Putamen (tissue), 1 donor: ENCODE results near the gene QTRT2.

ENCODE experiments used
- DNase-seq: peaks from one replicate; pipeline ENCODE4 v3.0.0-alpha.2; 2016; ENCODE audit warnings: low spot score

Gene QTRT2

GRCh38 chr3:114078126-114078525 is 21.6 kb downstream of the QTRT2 start:
- no peak for DNase-seq

- DNase-seq, result no peak
Measured at GRCh38 chr3:114079761-114080160, 23.2 kb downstream of the QTRT2 start.

- DNase-seq, result no peak
Measured at GRCh38 chr3:114080201-114080600, 23.7 kb downstream of the QTRT2 start.

GRCh38 chr3:114081037-114081436 is 24.5 kb downstream of the QTRT2 start:
- DNase-seq, result no peak

DNA sequence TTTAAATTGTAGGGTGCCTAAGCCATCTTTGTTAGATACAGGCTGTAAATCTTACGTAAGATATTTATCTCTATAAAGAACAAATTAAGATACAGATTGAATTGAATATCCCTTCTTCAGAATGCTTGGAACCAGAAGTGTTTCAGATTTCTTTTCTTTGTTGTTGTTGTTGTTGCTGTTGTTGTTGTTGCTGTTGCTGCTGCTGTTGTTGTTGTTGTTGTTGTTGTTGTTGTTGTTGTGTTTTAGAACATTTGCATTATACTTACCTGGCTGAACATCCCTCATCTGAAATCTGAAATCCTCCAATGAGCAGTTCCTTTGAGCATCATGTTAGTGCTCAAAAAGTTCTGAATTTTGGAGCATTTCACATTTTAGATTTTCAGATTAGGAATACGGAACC is 26.6 kb downstream of the QTRT2 start:
- DNase-seq, result no peak

DNA sequence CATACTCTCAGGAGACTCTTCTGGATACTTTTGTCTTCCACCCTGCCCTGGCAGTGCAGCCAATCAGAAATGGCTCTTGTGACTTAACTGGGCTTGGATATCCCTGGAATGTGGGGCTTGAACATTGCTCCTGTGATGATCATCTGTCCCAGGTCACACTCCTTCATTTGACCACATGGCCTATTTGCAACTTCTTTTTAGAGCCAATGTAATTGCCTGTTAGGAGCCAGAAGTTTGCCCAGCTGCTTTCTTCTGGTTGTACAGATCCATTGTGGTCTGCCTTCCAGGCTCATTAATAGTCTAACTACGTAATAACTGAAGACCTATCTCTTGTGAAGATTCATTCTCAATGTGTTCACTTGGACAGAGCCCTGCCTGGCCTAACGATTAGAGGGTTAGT is 29.8 kb downstream of the QTRT2 start:
- no peak for DNase-seq

DNA sequence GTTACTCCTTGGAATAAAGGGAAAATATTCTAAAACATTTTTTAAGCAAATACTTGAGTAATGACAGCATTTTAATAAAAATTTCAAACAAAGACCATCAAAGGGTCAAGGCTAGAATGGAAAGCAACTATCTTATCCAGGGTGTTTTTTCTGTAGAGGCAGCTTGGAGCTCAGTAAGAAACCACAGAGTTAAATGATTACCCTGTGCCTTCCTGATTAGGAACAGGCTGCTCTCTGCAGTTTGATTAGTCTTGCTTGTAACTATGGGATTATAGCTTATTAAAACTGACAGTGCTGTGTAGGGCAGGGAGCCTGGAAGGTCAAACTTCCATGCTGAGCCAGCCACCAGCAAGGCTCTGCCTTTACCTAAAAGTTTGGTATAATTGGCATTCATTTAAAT is 33.1 kb downstream of the QTRT2 start:
- DNase-seq, result no peak

DNA sequence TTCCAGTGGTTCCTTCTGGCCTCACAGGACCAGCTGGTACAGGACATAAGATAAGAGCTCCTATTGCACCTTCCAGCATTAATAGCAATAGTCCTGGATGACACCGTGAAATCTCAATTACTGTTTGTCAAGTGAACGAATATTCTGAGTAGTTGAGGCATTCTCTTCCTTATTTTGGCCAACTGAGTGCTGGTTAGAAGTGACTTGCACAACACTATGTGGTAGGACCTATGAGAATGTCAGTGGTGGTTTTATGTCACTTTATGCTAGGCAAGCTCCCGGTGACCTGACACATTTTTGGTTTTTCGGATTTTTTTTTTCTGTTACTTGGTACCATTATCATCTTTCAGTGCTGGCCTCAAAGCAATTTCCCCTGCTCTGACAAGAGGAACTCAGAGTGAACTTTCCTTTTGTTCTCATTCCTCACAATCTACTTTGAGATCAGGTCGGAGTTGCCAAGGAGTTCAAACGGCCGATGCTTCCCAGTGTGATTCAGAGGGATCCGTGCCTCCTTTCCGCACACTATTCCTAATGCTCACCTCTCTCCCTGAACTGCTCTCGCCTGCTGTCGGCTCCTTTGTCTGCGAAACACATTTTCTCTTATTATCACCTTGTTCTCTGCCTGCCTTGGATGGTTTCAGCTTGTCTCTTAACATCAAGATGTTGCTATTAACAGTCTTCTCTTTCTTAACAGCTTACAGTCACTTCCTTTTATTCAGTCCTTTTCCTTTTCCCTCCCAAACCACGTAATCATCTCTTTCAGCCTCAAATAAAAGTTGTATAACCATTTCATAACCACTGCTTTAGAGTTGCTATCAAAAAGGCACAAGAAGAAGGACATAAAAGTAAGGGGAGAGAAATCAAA is 35.8 kb downstream of the QTRT2 start:
- no peak for DNase-seq

- DNase-seq, result no peak
Measured at GRCh38 chr3:114093016-114093380, 36.5 kb downstream of the QTRT2 start.

- no peak for DNase-seq
Measured at GRCh38 chr3:114093596-114093995, 37.1 kb downstream of the QTRT2 start.

DNA sequence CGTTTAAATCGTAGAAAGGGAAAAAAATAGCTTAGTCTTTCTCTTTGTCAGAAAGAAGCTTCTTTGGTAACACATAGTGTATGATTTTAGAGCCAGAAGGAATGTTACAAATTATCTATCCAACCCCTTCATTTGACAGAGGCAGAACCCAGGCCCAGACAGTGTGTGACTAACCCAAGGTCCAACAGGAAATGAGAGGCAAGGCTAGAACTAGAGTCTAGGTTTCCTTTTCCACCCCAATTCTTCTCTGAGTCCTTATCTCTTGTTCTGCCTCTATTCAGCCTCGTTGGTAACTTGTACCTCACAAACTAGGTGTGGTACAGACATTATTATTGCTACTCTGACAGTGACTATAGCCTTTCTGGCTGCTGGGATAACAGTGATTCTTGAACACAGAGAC is 39.3 kb downstream of the QTRT2 start:
- no peak for DNase-seq

DNA sequence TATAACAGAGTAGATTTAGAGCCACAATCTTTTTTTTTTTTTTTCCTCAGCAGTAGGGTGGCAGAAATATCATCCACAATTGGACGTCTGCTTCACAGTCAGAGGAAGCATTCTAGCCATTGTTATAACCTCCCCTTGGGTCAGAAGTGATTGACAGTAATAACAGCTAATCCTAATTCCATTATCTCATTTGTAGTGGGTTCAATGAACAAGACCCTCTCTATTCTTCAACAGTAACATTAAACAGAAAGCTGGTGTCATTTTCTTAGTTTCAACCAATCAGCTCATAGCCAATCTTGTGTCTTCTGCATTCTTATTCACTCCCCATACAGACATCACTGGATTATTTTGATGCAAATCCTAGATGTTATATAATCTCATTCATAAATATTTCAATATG is 44.6 kb downstream of the QTRT2 start:
- DNase-seq, result no peak

DNA sequence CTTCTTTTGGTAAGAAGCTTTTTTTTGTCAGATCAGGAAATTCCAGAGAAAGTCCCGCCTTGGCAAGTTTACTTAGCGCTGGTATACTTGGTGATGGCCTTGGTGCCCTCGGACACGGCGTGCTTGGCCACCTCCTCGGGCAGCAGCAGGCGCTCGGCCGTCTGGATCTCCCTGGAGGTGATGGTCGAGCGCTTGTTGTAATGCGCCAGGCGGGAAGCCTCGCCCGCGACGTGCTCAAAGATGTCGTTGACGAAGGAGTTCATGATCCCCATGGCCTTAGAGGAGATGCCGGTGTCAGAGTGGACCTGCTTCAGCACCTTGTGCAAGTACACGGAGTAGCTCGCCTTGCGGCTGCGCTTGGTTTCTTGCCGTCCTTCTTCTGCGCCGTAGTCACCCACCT is 46.6 kb downstream of the QTRT2 start:
- DNase-seq, result no peak

DNA sequence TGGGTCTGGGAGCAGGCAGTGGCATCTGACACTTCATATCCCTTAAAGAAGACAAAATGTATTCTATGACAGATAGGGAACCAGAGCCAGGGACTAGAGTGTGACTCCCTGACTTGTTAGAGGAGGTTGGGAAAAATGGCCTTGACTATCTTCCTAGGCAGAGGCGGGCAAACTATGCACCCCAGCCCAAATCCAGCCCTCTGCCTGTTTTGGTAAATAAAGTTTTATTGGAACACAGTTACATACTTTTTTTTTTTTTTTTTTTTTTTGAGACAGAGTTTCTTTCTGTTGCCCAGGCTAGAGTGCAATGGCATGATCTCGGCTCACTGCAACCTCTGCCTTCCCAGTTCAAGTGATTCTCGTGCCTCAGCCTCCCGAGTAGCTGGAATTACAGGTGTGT is 47.3 kb downstream of the QTRT2 start:
- DNase-seq, result no peak

DNA sequence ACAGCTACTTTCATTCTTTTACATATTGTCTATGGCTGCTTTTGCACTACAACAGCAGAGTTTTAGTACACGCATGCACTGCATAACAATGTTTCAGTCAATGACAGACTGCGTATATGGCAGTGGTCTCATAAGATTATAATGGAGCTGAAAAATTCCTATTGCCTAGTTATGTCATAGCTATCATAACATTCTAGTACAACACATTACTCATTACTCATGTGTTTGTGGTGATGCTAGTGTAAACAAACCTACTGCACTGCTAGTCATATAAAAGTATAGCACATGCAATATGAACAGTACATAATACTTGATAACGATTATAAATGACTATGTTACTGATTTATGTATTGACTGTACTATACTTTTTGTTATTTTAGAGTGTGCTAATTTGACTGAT is 47.9 kb downstream of the QTRT2 start:
- DNase-seq, result no peak

DNA sequence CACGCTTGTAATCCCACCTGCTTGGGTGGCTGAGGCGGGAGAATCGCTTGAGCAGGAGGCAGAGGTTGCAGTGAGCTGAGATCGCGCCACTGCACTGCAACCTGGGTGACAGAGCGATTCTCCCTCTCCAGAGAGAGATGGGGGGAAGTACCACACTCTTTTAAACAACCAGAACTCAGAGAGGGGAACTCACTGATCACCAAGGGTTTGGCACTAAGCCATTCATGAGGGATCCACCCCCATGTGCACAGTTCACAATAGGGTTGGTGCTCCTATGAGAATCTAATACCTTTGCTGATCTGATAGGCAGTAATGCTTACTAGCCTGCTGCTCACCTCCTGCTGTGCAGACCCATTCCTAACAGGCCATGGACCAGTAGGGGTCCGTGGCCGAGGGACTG is 51.6 kb downstream of the QTRT2 start:
- no peak for DNase-seq

- DNase-seq, result no peak
Measured at GRCh38 chr3:114110439-114110838, 53.9 kb downstream of the QTRT2 start.

DNA sequence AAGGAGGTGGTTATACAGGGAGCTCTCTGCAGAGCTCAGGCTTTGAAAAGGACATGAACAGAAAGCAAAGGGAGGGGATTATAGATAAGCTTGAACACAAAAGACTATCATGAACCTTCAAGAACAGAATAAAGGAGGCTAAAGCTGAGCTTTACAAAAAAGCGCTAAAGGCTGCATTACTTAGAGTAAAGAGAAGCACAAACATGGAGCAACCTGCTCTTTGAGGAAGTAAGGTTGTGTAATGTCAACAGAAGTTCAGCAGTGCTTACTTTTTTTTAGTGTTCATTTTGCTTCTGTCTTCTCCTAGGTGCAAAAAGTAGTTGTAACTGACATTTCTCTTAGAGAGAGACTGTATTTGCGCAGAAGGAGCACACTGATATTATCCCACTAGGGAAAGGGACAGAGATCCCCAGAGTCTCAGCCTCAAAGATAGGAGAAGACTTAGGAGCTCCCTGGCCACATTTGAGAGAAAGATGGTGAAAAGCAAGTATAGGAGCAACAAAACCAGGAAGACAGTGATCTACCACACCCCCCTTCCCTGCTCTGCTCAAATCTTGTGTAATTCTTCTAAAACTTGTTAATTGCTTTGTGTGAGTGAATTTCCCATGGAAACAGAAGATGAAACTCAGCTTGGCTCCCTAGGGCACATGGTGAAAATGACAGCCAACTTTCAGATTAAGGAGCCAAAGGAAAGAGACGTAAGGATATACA is 54.7 kb downstream of the QTRT2 start:
- DNase-seq, result no peak

GRCh38 chr3:114112696-114113095 is 56.2 kb downstream of the QTRT2 start:
- DNase-seq, result no peak

- no peak for DNase-seq
Measured at GRCh38 chr3:114114719-114115118, 58.2 kb downstream of the QTRT2 start.

- no peak for DNase-seq
Measured at GRCh38 chr3:114115143-114115542, 58.6 kb downstream of the QTRT2 start.

GRCh38 chr3:114119776-114120175 is 63.2 kb downstream of the QTRT2 start:
- no peak for DNase-seq

DNA sequence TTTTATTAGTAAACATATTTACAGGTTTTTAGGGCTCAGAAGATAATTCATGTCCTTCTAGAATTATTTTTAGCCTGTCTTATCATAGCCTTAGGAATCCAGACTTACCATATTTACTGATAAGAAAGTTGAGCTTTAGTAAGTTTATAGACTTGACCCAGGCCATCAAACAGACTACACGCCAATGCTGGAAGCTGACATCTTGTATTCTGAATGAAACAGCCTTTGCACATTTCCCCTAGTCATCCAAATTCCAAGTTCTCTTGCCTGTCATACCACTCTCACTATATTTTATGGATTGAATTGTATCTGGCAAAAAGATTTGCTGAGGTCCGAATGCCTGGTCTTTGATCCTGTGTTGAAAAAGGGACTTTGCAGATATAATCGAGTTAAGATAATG is 63.7 kb downstream of the QTRT2 start:
- no peak for DNase-seq
